ENCODE data around the gene POC1A.

POC1A gene

DNA sequence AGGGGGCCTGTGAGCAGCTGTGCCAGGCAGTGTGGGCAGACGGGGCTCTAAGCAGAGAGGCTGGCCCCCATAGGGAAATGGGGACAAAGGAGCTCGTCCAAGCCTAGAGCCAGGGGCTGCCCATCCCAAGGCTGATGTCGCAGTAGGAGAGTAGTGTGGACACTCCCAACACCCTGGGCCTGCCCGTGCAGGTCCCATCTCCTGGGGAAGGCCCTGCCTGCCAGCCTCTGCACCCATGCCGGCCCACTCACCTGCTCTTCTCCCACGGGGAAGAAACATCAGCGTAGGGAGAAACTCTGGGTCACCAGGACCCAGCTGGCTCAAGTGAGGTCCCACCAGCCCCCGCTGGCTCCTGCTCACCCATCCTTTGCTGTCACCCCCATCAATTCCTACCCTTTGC is 87.2 kb downstream of the POC1A start:
- no peaks in the 10 kb centered on the region for H3K36me3 ChIP-seq (ENCODE audit: insufficient read depth, low read length)
- no peaks in the 10 kb centered on the region for H3K9me3 ChIP-seq (ENCODE audit: control insufficient read depth, insufficient read depth, low read length)
- no peak overlapping the region for H3K9ac ChIP-seq (ENCODE audit: low read depth, low read length)
- peaks cover 9% of the 10 kb centered on the region; the same call in 1 of the 2 replicates for H3K4me1 ChIP-seq (ENCODE audit: insufficient read depth, low read length)

DNA sequence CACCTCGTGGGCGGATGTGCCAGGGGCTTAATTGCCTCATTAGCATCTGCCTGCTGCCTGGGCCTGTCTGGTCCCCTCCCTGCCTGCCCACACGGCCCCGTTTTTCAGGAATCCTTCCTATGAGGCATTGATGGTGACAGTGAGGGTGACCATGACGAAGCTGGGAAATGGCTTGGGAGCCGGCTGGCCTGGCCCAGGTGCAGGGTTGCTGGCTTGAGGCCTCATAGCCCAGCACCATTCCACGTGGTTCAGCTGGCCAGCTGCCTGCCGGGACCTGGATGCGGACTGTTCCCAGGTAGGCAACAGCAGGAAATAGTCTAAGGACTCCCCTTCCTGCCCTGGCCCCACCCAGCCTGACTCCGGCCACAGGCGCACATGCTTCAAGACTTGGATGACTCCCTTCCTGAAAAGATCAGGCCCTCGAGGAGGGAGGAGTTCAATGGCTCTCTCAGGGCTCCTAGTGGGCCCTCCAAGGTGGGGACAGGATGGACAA is 88.9 kb downstream of the POC1A start:
- Histone ChIP-seq H3K4me1 (ENCODE audit: insufficient read depth, low read length) (peaks cover 9% of the 10 kb centered on the region; the same call in 1 of the 2 replicates), H3K9me3 (ENCODE audit: control insufficient read depth, insufficient read depth, low read length) (no peaks in the 10 kb centered on the region), H3K9ac (ENCODE audit: low read depth, low read length) (no peak overlapping the region), H3K36me3 (ENCODE audit: insufficient read depth, low read length) (no peaks in the 10 kb centered on the region)

DNA sequence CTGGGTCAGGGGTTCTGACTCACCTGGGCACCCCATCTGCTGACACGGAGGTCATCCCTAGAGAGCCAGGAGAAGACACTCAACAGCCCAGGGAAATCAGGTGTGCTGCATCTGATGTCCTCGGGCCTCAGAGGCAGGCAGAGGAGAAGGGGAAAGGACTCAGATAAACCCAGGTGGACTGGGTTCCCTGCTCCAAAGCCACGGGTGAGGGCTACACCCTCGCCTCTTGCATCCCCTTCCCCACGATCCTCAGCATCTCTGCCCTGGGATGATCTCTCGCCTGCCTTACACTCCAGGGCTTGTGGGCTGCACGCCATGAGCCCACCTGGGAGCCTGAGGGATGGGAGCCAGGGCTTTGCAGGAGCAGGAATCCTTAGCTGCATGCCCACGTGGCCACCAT is 89.7 kb downstream of the POC1A start:
- H3K9ac ChIP-seq (ENCODE audit: low read depth, low read length), result no peak overlapping the region
- H3K4me1 ChIP-seq (ENCODE audit: insufficient read depth, low read length), result peaks cover 9% of the 10 kb centered on the region; the same call in 1 of the 2 replicates
- no peaks in the 10 kb centered on the region for H3K9me3 ChIP-seq (ENCODE audit: control insufficient read depth, insufficient read depth, low read length)
- no peaks in the 10 kb centered on the region for H3K36me3 ChIP-seq (ENCODE audit: insufficient read depth, low read length)

DNA sequence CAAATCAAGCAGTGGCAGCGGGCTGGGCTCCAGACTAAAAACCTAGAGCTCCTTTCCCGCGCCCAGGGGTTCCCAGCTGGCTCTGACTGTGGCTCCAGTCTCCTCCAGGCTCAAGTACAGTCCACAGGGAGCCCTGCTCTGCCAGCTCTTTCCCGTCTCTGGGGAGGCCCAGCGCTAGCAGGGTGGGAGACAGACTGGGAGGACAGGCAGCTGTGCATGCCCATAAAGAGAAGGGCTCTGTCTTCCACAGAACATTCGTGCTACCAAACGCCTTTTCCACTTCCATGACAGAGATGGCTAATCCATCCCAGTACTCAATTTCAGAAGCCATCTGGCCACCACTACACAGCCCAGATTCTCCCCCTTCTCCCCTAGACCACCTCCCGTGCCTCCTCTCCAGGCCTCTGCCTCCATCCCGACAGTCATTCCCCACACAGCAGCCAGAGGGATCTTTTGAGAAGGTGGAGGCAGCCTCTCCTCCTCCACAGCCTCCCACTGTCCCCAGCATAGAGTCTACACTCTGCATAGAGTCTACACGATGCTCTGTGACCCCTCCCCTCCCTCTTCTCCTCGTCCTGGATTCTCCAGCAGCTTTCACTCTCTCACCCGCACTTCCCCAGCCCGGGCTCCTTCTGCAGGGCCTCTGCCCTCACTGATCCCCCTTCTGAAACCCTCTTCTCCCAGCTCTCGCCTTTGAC is 91.0 kb downstream of the POC1A start:
- peaks cover 7% of the 10 kb centered on the region; the same call in 1 of the 2 replicates for H3K4me1 ChIP-seq (ENCODE audit: insufficient read depth, low read length)
- no peaks in the 10 kb centered on the region for H3K36me3 ChIP-seq (ENCODE audit: insufficient read depth, low read length)
- no peaks in the 10 kb centered on the region for H3K9me3 ChIP-seq (ENCODE audit: control insufficient read depth, insufficient read depth, low read length)
- H3K9ac ChIP-seq (ENCODE audit: low read depth, low read length), result no peak overlapping the region

DNA sequence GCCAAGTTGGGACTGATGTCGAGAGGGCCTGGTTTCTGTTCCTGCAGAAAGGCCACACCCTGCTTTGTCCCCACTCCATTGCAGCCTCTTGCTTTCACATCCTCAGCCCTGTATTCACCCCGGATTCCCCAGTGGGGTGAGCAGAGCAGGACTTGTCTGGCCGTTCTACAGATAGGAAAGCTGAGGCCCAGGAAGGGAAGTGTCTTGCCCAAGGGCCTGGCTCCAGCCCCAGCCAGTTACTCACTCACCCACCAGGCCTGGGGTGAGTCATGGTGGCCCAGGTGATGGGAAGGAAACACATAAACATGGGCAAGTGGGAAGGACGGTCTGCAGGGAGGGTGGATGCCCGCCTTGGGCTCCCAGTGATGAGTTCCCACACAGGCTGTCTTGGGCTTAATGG is 91.7 kb downstream of the POC1A start:
- Histone ChIP-seq H3K36me3 (ENCODE audit: insufficient read depth, low read length) (no peaks in the 10 kb centered on the region), H3K4me1 (ENCODE audit: insufficient read depth, low read length) (peaks cover 3% of the 10 kb centered on the region; the same call in 1 of the 2 replicates), H3K9me3 (ENCODE audit: control insufficient read depth, insufficient read depth, low read length) (no peaks in the 10 kb centered on the region), H3K9ac (ENCODE audit: low read depth, low read length) (no peak overlapping the region)

DNA sequence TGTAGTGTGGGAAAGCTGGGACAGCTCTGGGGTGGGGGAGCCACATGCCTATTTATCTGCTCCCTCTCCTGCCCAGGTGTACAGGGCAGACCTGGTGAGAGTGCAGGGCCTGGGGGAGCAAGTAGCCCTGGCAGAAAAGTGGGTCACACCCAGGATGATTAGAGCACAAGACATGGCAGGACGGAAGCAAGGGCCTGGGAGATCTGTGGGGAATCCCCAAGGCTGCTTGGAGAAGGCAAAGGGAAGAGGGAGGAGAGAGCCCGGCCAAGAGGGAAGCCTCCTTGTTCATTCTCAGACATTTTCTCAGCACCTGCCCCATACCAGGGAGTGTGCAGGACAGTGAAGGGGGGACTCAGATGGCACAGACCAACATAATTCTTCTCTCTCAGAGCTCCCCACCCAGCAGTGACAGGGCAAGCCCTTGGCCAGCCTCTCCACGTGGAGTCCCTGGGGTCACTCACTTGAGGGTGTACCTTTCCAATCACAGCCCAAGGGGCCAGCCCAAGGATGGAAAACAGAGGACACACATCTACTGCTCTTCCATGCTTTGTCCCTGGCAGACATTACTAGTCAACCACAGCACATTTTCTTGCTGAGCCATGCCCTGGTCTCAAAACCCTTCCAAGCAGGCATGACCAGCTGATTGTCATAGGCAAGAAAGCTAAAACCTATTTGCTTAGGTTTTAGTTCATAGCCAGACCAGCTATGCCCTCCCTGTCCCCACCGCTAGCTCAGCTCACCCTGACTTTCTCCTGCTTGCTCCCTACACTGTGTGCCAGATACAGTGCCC is 92.9 kb downstream of the POC1A start:
- no peak overlapping the region for H3K9ac ChIP-seq (ENCODE audit: low read depth, low read length)
- H3K4me1 ChIP-seq (ENCODE audit: insufficient read depth, low read length), result peaks cover 3% of the 10 kb centered on the region; the same call in 1 of the 2 replicates
- no peaks in the 10 kb centered on the region for H3K9me3 ChIP-seq (ENCODE audit: control insufficient read depth, insufficient read depth, low read length)
- no peaks in the 10 kb centered on the region for H3K36me3 ChIP-seq (ENCODE audit: insufficient read depth, low read length)

DNA sequence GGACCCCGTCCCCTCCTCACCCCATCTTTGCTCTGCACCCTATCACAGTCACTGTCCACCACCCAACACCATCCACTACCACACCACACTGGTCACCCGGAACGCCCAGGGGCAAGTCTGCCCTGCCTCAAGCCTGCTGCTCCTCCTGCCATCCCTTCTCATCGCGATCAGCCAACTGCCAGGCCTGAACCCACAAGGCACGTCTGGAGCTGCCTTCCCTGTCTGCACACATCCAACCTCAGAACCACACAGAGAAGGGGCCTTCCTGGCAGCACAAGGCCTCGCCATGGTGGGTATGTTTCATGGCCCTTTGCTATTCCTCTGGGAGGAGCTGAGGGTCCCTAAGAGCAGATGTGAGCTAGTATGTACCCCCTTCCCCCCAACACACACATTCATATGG is 94.4 kb downstream of the POC1A start:
- H3K36me3 ChIP-seq (ENCODE audit: insufficient read depth, low read length), result no peaks in the 10 kb centered on the region
- H3K4me1 ChIP-seq (ENCODE audit: insufficient read depth, low read length), result peaks cover 3% of the 10 kb centered on the region; the same call in 1 of the 2 replicates
- no peaks in the 10 kb centered on the region for H3K9me3 ChIP-seq (ENCODE audit: control insufficient read depth, insufficient read depth, low read length)
- H3K9ac ChIP-seq (ENCODE audit: low read depth, low read length), result no peak overlapping the region

DNA sequence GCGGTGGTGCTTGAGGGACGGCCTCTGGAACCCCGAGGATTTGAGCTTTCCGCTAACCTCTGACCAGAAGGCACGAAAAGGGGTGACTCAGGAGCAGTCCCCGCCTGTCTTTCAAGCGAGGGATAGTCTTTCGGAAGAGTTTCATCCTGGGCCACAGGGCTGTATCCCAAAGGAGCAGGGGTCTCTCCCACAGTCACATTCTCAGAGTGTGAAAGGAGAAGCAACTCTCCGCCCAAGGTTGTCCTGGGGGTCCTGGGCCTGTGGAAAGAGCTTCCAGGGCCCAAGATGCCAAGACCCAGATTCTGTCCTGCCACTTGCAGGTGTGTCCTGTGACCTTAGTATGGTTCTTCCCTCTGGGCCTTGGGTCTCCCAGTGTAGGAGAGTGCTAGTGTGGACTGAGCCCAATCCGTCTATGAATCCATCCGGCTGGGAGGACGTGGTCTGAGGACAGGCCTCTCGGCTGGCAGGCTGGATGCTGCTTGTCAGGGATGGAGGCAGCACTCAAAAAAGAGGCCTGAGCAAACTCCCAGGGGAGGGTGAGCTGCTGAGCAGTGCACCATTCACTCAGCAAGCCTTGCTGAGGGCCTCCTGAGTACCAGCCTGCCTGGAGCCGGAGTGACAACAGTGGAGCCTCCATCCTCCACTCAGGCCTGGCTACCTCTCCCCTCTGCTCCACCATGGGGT is 96.3 kb downstream of the POC1A start:
- Histone ChIP-seq H3K9me3 (ENCODE audit: control insufficient read depth, insufficient read depth, low read length) (no peaks in the 10 kb centered on the region), H3K9ac (ENCODE audit: low read depth, low read length) (peak overlapping the region; percentile 43), H3K4me1 (ENCODE audit: insufficient read depth, low read length) (peaks cover 8% of the 10 kb centered on the region), H3K36me3 (ENCODE audit: insufficient read depth, low read length) (no peaks in the 10 kb centered on the region)

DNA sequence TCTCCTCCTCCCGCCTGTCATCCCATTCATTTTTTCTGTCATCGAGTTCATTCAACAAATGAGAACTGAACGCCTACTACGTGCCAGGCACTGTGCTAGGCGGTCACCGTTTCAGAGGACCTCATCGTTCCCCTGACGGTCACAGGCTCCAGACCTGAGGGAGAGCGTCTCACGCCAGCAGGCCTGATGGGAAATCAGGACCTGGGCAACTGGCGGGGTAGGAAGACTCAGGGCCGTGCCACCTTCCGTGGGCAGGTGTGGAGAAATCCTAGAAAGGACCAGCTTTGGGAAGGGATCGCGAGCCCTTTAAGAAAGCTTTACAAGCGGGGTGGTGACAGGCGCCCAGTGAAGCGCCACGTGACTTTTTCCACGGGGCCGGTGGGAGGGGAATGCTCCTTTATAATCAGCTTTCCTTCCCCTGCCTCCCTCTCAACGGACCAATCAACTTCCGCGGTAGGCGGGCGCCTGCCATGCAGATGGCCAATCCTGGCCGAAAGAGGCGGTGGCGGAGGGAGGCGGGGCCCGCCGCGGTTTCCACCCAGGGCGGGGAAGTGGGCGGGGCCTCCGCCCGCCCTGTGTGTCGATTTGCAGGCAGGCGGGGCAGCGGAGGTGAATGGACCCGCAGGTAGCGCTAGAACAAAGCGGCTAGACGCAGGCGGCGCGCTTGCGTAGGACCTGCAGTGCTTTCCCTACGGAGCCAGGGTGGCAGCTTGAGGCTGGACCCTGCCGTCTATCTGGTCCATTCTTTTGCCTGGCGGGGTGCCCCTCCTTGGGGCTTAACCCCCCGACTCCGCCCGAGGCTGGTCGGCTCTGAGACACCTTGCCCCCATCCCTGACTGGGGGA is 97.0 kb downstream of the POC1A start:
- peak overlapping the region; percentile 66 for H3K9ac ChIP-seq (ENCODE audit: low read depth, low read length)
- no peaks in the 10 kb centered on the region for H3K9me3 ChIP-seq (ENCODE audit: control insufficient read depth, insufficient read depth, low read length)
- peaks cover 14% of the 10 kb centered on the region for H3K4me1 ChIP-seq (ENCODE audit: insufficient read depth, low read length)

DNA sequence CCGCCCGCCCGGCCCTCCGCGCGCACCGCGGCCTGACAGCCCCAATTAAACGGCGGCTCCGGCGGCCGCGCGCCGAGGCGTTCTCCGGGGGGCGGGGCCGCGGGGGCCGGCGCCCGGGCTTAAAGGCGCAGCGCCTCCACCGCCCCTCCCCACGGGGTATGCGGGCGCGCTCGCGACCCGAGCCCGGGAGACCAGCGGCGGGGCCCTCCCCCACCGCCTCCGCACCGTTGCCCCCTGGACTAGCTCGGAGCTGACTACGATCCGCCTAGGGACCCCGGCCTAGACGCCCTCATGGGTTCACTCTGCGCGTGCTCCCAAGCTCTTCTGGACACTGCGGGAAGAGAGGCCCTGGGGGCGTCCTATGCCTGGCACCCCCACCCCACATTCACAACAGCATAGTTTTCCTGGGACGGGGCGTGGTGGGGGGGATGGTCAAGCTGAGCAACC is 97.7 kb downstream of the POC1A start, which contains the start of gene DUSP7:
Gene DUSP7, minus strand, starts transcription at position 51 of the 447 bp plus-strand sequence. CDS start 205 bp downstream, outside the sequence.
- no peaks in the 10 kb centered on the region for H3K36me3 ChIP-seq (ENCODE audit: insufficient read depth, low read length)
- H3K4me1 ChIP-seq (ENCODE audit: insufficient read depth, low read length), result peaks cover 16% of the 10 kb centered on the region
- H3K9ac ChIP-seq (ENCODE audit: low read depth, low read length), result peak within 1 kb of the TSS; percentile 86
- H3K9me3 ChIP-seq (ENCODE audit: control insufficient read depth, insufficient read depth, low read length), result no peaks in the 10 kb centered on the region

More for the DNA sequence above, 97.0 kb downstream of the POC1A start:
- no peaks in the 10 kb centered on the region for H3K36me3 ChIP-seq (ENCODE audit: insufficient read depth, low read length)

DNA sequence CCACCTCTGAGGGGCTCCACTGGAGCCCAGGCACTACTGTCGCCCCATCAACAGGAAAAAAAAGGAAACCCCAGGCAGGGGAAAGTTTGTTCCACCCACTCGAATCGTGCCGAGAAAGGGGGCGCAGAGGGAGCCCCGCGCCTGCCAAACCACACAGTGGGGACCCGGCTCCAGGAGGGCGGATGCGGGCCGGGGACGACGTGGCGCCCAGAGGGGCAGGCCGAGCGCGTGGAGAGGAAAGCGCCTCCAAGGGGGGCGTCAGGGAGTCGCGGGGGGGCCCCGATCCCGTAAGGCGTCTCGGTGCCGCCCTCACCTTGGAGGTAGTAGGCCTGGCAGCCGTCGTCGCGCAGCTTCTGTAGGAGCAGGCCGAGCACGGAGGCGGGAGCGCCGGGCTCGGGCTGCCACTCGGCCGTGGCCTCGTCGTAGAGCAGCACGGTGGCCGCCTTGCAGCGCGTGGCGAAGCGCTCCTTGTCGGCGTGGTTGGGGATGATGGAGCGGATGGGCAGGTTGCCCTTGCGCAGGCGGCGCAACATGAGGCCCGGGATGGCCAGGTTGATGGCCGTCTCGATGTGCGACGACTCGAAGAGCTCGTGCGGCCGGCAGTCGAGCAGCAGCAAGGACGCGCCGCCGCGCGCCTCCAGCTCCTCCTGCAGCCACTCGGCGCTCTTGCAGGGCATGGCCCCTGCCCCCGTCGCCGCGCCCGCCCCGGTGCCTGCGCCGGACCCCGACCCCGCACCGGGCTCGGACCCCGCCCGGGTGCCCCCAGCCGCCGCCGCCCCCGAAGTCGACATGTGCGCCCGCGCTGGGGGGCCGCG is 98.5 kb downstream of the POC1A start:
- peaks cover under 1% of the 10 kb centered on the region; the same call in 1 of the 2 replicates for H3K36me3 ChIP-seq (ENCODE audit: insufficient read depth, low read length)
- H3K9ac ChIP-seq (ENCODE audit: low read depth, low read length), result peak overlapping the region; percentile 86
- H3K4me1 ChIP-seq (ENCODE audit: insufficient read depth, low read length), result peaks cover 16% of the 10 kb centered on the region

DNA sequence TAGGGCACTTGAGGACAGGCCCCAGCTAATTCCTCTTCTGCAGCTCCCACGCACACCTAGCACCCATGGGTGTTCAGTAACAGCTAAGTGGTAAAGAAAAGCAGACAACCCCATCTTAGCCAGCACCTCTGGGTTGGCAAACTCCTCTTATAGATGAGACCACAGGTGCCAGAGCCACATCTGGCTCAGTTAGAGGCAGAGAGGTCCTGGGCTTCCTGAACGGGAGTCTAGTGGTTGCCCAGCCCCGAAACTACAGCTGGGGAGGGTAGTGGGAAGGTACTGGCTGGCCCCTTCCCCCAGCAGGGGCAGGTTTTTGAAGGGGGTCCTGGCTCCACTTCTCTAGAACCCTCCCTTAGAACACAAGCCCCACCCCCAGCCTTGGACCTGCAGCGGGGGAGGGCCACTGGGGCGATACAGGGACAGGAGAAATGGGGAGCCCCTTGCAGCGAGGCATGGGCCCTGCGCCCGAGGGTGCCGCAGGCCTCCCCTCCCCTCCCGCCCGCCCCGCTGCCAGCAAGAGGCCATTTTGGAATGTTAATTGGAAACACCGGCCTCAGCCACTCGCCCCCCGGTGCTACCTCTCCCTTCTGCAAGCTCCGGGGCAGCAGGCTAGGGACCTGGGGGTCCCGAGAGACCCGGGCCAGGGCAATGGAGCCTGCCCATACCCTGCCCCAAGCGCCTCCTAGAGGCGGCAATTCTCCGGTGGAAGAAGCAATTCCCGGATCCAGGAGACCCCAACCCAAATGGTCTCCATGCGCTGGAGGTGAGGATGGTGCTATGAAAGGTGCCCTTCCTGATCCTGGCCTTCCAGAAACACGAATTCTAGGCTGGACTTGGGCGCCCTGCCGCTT is 99.3 kb downstream of the POC1A start:
- Histone ChIP-seq H3K4me1 (ENCODE audit: insufficient read depth, low read length) (peaks cover 16% of the 10 kb centered on the region), H3K36me3 (ENCODE audit: insufficient read depth, low read length) (peaks cover 7% of the 10 kb centered on the region), H3K9ac (ENCODE audit: low read depth, low read length) (peak overlapping the region; percentile 86), H3K9me3 (ENCODE audit: control insufficient read depth, insufficient read depth, low read length) (no peaks in the 10 kb centered on the region)

More for the DNA sequence above, 98.5 kb downstream of the POC1A start:
- no peaks in the 10 kb centered on the region for H3K9me3 ChIP-seq (ENCODE audit: control insufficient read depth, insufficient read depth, low read length)
